Fibroblast of lung (primary cell): ENCODE results near the gene TPH1.

Experiments used
- EZH2 ChIP-seq: IDR thresholded peaks from 2 replicates; pipeline ENCODE4 v1.5.1; 2012; ENCODE audit warnings: low read length, control low read depth, mild to moderate bottlenecking; ENCODE audit errors: missing control alignments
- TF ChIP-seq, protein P1 (sequence below), 2 donors: IDR thresholded peaks in 1 of 2; conservative IDR thresholded peaks in 1 of 2; 1 replicate in 1 of 2; 2 replicates in 1 of 2; pipeline ENCODE4 v1.5.1; 2011 to 2012; ENCODE audit warnings: low read length in 2 of 2, control low read depth in 1 of 2, inconsistent platforms in 1 of 2, low read depth in 1 of 2, mild to moderate bottlenecking in 1 of 2

DNA sequence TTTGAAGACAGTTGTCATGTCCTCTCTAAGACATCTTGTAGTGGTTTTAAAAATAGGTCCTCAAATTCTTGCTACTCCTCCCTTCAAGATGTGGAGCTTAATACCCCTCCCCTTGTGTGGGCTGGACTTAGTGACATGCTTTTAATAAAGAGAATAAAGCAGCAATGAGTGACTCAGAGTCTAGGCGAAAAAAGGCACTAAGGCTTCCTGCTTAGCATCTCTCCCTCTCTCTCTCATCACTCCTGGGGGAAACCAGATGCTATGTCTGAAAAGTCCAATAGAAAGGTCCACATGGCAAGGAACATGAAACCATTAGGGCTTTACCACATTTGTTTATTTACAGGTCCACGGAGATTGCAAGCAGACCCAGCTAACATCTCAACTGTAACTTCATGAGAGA is 44.9 kb downstream of the TPH1 start:
- TF ChIP-seq, protein P1, sequence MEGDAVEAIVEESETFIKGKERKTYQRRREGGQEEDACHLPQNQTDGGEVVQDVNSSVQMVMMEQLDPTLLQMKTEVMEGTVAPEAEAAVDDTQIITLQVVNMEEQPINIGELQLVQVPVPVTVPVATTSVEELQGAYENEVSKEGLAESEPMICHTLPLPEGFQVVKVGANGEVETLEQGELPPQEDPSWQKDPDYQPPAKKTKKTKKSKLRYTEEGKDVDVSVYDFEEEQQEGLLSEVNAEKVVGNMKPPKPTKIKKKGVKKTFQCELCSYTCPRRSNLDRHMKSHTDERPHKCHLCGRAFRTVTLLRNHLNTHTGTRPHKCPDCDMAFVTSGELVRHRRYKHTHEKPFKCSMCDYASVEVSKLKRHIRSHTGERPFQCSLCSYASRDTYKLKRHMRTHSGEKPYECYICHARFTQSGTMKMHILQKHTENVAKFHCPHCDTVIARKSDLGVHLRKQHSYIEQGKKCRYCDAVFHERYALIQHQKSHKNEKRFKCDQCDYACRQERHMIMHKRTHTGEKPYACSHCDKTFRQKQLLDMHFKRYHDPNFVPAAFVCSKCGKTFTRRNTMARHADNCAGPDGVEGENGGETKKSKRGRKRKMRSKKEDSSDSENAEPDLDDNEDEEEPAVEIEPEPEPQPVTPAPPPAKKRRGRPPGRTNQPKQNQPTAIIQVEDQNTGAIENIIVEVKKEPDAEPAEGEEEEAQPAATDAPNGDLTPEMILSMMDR (conservative IDR thresholded peaks at IDR 0.05 in 1 of 2, IDR thresholded peaks at IDR 0.05 in 1 of 2; ENCODE audit: low read depth in 1 of 2, low read length in 2 of 2): no peak
- TF ChIP-seq EZH2: no peak
